ENCODE data around the gene GNAQ. TPM values are rescaled to one million over a fixed set of nuclear protein-coding genes. Genes with fewer than 3 reads are reported as not detected.

Gene GNAQ
- 23.9 and 27.9 TPM in 2 replicates for total RNA-seq

GRCh38 chr9:78031444-78031892 lies at the start of gene GNAQ:
TSS of gene GNAQ (minus strand) at chr9:78031811. CDS start at chr9:78031235, 576 bp downstream.

Other genes with a start within 250 kb of the GNAQ start
- gene CEP78, start 204.3 kb upstream of the GNAQ start, total RNA-seq, result 11.9 and 18.1 TPM in 2 replicates

Data from tracheal epithelial cell (primary cell).